ENCODE data around the gene TBC1D2.
"Not testable (repeated sequence)": the region's sequence is repeated elsewhere in the genome, so short reads cannot be mapped to it uniquely, and the experiment has no call there.

The TBC1D2 gene

DNA sequence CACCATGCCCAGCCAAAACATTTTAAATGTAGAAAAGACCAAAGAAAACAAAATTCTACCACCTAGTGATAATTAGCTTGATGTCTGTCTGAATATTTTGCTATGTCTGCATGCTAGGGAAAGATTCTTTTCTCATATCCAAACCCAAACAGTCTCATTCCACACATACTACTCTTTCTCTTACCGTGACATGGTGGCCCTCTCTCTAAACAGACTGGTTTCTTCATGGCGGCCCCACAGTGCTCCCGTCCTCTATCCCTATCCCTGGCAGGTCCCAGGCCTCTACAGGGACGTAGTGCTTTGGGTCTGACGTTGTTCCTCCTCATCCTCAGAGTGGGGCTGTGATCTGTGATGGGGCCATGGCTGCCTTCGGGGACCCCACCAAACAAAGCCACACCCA is 71.1 kb downstream of the TBC1D2 start:
- no peak for DNase-seq

DNA sequence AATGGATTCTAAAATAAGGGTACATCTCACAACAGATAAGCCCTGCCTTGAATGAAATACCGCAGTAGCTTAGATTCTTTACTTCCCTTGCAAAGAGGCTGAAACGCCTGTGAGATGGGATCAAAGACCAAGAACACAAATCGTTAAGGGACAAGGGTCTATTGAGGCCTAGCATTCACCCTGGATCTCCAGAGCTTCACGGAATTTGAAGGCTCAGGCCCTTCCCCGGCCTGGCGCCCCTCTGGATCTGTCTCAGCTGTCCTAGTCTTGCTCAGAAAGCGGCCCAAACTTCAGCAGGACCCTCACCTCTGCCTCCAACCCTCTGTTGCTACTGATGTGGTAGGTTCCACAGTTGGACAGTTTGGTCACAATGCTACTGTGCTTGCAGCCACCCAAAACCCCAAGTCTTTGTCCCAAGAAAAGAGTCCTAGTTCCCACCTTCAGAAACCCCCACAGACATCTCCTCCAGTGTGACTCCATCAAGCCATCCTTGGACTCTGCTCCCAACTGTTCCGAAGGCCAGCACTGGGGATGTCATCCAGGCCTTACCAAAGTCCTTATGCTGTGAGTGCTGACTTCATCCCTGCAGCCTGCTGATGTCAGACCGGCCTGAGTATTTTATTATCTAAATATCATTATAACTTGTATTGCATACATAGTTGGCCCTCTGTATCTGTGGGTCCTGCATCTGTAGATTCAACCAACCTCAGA is 72.4 kb downstream of the TBC1D2 start:
- no peak for DNase-seq

GRCh38 chr9:98182069-98182820 is 73.2 kb downstream of the TBC1D2 start:
- no peak for DNase-seq

GRCh38 chr9:98181746-98182068 is 73.7 kb downstream of the TBC1D2 start:
- DNase-seq = no peak

GRCh38 chr9:98180996-98181395 is 74.5 kb downstream of the TBC1D2 start:
- no peak for DNase-seq

- no peak for DNase-seq
These were observed 76.3 kb downstream of the TBC1D2 start for GRCh38 chr9:98178874-98179850.

DNA sequence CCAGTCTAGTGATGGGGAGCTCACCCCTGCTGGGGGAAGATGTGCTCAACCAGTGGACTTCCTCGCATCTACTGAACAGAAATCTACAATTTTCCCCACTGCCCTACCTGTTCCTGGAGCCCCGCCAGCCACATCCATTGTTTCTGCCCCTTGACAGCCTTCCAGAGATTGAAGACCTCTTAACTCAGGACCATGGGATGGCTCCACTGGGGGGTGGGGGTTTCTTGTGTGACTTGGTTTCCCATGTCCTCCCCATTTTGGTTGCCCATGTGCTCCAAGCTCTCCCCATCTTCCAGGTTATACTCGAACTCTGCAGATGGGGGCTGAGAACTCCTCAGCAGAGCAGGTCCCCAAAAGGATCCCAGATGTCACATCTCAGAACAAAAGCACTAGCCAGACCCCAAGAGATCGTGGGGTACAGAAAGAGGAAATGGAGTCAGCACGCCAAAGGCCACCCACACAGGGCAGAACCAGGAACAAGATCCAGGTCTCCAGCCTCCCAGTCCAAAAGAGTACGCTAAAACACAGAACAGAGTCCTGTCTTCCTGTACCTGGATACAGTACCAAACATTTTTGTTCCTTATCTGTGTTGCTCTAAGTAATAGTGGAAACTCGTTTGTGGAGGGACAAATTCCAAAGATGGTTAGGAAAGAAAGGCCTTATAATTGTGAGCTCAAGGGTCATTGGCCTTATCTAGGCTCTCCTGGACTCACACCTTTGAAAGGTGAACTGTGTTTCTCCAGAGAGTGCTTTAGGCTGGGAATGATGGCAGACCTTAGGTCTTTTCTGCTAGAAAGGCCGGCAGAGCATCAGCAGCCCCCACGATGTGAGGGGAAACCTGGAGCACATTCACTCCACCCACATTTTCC is 78.8 kb downstream of the TBC1D2 start:
- DNase-seq = no peak

DNA sequence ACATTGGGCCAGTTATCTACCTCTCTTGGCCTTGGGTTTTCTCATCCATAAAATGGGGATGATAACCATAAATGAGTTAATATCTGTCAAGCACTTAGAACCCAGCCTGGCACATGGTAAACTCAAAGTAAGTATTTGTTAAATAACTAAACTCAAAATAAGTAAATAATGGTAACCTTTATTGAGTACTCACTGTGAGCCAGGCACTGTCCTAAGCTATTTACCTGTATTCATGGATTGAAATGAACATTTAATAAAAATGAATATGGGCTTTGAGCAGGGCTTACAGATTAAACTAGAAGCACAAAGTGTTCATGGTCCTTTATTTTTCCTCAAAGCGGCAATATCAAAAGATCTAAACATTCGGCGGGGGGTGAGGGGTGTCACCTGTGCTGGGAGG is 79.7 kb downstream of the TBC1D2 start:
- no peak for DNase-seq

DNA sequence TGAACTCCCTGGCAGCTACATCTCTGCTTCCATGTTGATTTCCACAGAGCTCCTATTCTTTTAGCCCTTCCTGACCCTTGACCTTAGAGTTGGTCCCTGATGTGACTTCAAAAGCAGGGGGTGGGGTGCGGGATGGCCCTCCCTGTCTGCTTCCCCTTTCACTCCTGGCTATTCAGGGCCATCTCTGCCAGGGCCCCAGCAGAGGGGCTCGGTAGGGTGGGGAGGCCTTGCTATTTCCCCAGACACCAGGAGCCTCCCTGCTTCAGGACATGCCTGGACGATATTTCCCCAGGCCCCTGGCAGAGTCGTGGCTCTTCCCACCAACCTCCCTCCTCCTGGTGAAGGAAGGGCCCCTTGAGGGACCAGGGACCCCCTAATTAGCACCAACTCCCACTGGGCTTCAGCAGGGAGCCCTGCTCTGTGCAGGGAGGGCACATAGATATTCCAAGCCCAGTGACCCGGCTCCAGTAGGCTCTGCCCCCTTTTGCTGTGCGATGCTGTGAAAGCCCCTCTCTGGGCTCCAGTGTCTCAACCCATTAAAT is 80.3 kb downstream of the TBC1D2 start:
- no peak for DNase-seq

GRCh38 chr9:98174502-98174918 is 80.9 kb downstream of the TBC1D2 start:
- not testable (repeated sequence) for DNase-seq

DNA sequence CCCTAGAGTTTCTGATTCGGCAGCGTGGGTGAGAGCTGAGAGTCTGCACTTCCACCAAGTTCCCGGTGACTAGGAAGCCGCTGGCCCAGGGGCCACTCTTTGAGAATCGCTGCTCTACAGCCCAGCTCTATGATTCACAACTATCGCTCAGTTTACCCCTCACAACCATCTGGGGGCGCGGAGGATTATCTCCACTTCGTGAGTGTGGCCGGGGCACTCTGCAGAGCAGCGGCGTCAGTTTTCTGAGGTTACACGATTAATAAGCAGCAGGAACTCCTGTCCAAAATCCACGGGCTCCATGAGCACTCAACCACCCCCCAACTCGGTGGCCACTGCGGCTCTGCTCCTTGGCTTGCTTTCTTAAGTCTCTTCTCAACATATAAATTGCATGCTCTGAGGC is 82.3 kb downstream of the TBC1D2 start:
- DNase-seq = no peak

DNA sequence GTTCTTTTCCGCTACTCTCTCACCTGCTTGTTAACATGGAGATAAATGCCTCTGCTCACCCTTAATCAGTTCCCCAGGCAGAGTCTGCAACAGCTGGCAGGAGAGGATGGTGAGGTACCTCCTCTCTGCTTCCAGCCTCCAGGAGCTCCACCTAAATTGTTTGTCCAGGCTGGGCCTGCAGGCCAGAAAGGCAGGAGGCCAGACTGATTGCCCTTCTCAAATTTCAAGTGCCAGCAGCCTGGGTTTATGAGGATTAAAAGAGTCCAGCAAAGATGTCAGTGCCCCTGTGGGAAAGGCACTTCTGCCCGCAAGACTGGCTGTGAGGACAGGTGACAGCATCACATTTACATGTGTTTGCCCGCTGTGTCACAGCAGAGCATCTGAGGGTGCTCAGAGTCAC is 82.8 kb downstream of the TBC1D2 start:
- DNase-seq = peak; percentile 88

GRCh38 chr9:98171176-98171925 is 84.1 kb downstream of the TBC1D2 start:
- DNase-seq = no peak

GRCh38 chr9:98168941-98169488 is 86.4 kb downstream of the TBC1D2 start:
- DNase-seq = no peak

GRCh38 chr9:98168153-98168780 is 87.2 kb downstream of the TBC1D2 start:
- DNase-seq = no peak

DNA sequence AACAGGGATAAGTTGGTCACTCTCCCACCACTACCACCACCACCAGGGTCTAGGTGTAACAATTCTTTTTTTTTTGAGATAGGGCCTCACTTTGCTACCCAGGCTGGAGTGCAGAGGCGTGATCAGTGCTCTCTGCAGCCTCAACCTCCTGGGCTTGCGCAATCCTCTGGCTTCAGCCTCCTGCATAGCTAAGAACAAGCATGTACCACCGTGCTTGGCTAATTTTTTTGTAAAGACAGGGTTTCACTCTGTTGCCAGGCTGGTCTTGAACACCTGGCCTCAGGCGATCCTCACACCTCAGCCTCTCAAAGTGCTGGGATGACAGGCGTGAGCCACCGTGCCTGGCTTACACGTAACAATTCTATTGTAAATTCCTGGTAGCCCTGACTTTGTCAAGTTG is 90.5 kb downstream of the TBC1D2 start:
- no peak for DNase-seq

GRCh38 chr9:98162613-98163012 is 92.8 kb downstream of the TBC1D2 start:
- no peak for DNase-seq

DNA sequence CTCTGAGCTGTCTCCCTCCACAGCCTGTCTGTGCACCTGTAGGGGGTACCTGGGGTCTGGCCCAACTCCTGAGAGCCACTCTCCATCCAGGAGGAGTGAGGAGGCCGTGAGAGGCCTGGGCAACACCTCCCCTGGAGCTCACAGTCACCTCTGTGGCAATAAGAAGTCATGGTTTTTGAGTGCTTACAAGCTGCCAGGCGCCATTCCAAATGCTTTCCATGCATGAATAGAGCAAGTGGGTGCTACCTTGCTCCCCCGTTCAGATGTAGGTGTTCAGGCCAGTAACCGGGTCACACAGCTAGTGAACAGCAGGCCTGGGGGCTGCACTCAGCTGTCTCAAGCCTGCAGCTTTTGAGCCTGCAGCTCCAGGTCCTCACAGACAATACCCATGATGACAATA is 93.6 kb downstream of the TBC1D2 start:
- no peak for DNase-seq

GRCh38 chr9:98159790-98160189 is 95.7 kb downstream of the TBC1D2 start:
- no peak for DNase-seq

GRCh38 chr9:98159301-98159700 is 96.1 kb downstream of the TBC1D2 start:
- no peak for DNase-seq
